DND-41 (cell line): ENCODE results near the gene LGALS3.

Experiments used
- ATAC-seq: fragments of 200-7000 bp; cut with Tn5 transposase; 3 replicates; pipeline ENCODE4 v1.9.1; 2021; ENCODE audit warnings: low read depth; ENCODE audit not compliant: insufficient read depth
- DNase-seq: peaks from one replicate; pipeline ENCODE4 v3.0.0-alpha.2; 2020
- H2AFZ ChIP-seq: 2 replicates; pipeline ENCODE4 v1.6.0; 2012; ENCODE audit warnings: low read depth, low read length
- H3K27ac ChIP-seq: 2 replicates; pipeline ENCODE4 v1.5.1; 2012; ENCODE audit warnings: low read length, inconsistent platforms
- H3K27me3 ChIP-seq: fragments of 200-600 bp; sonication (generic); 2 replicates; pipeline ENCODE4 v1.6.0; 2012; ENCODE audit warnings: low read length, mild to moderate bottlenecking, inconsistent platforms; ENCODE audit not compliant: insufficient read depth, poor library complexity
- H3K36me3 ChIP-seq: 2 replicates; pipeline ENCODE4 v1.5.1; 2012; ENCODE audit warnings: low read length, inconsistent platforms; ENCODE audit not compliant: insufficient read depth
- H3K4me1 ChIP-seq: 2 replicates; pipeline ENCODE4 v1.5.1; 2012; ENCODE audit warnings: mild to moderate bottlenecking, low read length; ENCODE audit not compliant: insufficient read depth
- H3K4me2 ChIP-seq: 2 replicates; pipeline ENCODE4 v1.6.0; 2012; ENCODE audit warnings: mild to moderate bottlenecking, moderate library complexity, low read length, inconsistent platforms; ENCODE audit not compliant: insufficient read depth
- H3K4me3 ChIP-seq, 2 experiments: fragments of 200-600 bp in 1 of 2; shearing (Covaris generic) in 1 of 2; 2 replicates each; pipeline ENCODE4 v1.5.1; 2012 to 2016; ENCODE audit warnings: inconsistent platforms in 2 of 2, low read length in 2 of 2, mild to moderate bottlenecking in 2 of 2, low read depth in 1 of 2, moderate library complexity in 1 of 2
- H3K79me2 ChIP-seq: 2 replicates; pipeline ENCODE4 v1.6.0; 2012; ENCODE audit warnings: low read length, inconsistent platforms; ENCODE audit not compliant: insufficient read depth
- H3K9ac ChIP-seq: 2 replicates; pipeline ENCODE4 v1.6.0; 2012; ENCODE audit warnings: low read depth, mild to moderate bottlenecking, inconsistent platforms, low read length, moderate library complexity
- H3K9me3 ChIP-seq: 2 replicates; pipeline ENCODE4 v1.5.1; 2012; ENCODE audit warnings: low read length, moderate library complexity, mild to moderate bottlenecking, inconsistent platforms; ENCODE audit not compliant: insufficient read depth, severe bottlenecking
- H4K20me1 ChIP-seq: 2 replicates; pipeline ENCODE4 v1.6.0; 2012; ENCODE audit warnings: low read length; ENCODE audit not compliant: insufficient read depth
- EZH2 ChIP-seq: IDR thresholded peaks from 3 replicates; pipeline ENCODE4 v1.6.1; 2012; ENCODE audit warnings: borderline replicate concordance, low read depth, mild to moderate bottlenecking, moderate library complexity, low read length, inconsistent platforms; ENCODE audit not compliant: severe bottlenecking
- TF ChIP-seq, protein P1 (sequence below): IDR thresholded peaks from 2 replicates; pipeline ENCODE4 v1.5.1; 2012; ENCODE audit warnings: borderline replicate concordance, low read length, moderate library complexity, mild to moderate bottlenecking; ENCODE audit not compliant: poor library complexity, severe bottlenecking; ENCODE audit errors: extremely low read depth

The LGALS3 gene

GRCh38 chr14:55120571-55121495 lies 8.2 kb upstream of the LGALS3 start:
- no peak overlapping the region for H3K9ac ChIP-seq
- no peaks in the 10 kb centered on the region for H3K4me1 ChIP-seq
- H3K36me3 ChIP-seq, result no peaks in the 10 kb centered on the region
- H3K79me2 ChIP-seq, result no peaks in the 10 kb centered on the region
- no peak overlapping the region for H3K4me3 ChIP-seq
- DNase-seq (no peak), ATAC-seq (no peak)
- H3K9me3 ChIP-seq, result no peaks in the 10 kb centered on the region
- TF ChIP-seq, protein P1, sequence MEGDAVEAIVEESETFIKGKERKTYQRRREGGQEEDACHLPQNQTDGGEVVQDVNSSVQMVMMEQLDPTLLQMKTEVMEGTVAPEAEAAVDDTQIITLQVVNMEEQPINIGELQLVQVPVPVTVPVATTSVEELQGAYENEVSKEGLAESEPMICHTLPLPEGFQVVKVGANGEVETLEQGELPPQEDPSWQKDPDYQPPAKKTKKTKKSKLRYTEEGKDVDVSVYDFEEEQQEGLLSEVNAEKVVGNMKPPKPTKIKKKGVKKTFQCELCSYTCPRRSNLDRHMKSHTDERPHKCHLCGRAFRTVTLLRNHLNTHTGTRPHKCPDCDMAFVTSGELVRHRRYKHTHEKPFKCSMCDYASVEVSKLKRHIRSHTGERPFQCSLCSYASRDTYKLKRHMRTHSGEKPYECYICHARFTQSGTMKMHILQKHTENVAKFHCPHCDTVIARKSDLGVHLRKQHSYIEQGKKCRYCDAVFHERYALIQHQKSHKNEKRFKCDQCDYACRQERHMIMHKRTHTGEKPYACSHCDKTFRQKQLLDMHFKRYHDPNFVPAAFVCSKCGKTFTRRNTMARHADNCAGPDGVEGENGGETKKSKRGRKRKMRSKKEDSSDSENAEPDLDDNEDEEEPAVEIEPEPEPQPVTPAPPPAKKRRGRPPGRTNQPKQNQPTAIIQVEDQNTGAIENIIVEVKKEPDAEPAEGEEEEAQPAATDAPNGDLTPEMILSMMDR, result no peak
- TF ChIP-seq EZH2, result no peak
- no peaks in the 10 kb centered on the region for H3K27me3 ChIP-seq
- H4K20me1 ChIP-seq, result no peaks in the 10 kb centered on the region
- no peak overlapping the region for H3K4me2 ChIP-seq
- no peak overlapping the region for H2AFZ ChIP-seq
- H3K27ac ChIP-seq, result no peak overlapping the region

DNA sequence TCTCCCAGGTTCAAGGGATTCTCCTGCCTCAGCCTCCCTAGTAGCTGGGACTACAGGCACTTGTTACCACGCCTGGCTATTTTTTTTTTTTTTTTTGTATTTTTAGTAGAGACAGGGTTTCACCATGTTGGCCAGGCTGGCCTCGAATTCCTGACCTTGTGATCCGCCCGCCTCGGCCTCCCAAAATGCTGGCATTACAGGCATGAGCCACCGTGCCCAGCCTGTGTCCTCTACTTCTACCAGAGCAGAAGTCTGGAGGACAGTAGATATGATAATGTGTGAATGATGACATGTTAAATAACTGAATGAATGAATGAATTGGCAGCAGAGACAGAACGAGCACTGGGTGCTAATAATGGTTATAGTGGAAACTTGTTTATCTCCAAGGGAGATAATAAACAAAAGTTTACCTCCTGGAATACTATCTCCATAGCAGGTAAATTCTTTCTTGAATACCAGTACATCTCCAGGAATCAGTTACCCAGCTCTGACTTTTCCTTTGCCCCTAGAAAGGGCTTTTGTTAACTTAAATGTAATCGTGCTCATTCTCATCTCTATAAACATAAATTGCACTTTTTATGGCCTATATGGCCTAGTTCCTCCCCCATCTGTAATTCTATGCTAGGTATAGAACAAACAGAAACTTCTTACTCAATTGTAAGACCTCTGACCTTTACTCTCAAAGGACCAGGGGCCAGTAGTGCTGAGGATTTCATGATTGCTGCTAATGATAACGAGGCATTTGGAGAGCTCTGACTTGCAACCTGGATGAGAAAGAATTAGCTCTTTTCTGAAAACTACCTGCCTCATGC lies 7.2 kb upstream of the LGALS3 start:
- Histone ChIP-seq H3K9me3 (no peaks in the 10 kb centered on the region), H3K27ac (no peak overlapping the region), H3K4me2 (no peak overlapping the region), H3K27me3 (no peaks in the 10 kb centered on the region), H3K36me3 (no peaks in the 10 kb centered on the region), H3K4me1 (no peaks in the 10 kb centered on the region), H4K20me1 (no peaks in the 10 kb centered on the region), H3K79me2 (no peaks in the 10 kb centered on the region), H3K4me3 (no peak overlapping the region), H3K9ac (no peak overlapping the region), H2AFZ (no peak overlapping the region)
- ATAC-seq (no peak), DNase-seq (no peak)
- no peak for TF ChIP-seq EZH2
- TF ChIP-seq, protein P1, result no peak

DNA sequence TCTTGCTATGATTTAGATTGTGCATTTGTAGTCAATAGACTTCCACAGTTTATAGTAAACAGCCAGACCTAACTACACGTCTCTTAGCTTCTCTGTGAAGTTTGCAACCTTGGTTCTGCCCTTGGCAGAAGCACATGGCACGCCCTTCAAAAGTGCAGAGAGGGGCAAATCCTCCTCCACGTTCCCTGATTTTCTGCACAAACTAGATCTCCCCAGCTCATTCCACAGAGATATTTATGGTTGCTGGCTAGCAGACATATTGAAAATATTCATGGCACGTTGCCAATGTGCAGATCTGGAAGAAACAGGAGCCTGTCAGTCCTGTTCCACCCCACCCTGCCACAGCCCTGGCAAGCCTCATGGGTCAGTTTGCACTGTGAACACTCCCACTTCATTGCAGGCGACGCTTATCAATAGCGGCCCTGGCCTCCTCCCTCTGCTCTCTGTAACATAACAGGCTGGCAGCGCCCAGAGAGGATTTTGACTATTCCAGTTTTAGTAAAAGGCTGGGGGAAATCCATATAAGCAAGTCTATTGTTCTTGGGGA lies 6.5 kb upstream of the LGALS3 start:
- TF ChIP-seq EZH2, result no peak
- TF ChIP-seq, protein P1, result no peak
- DNase-seq, result no peak
- Histone ChIP-seq H3K27ac (no peak overlapping the region), H3K4me1 (no peaks in the 10 kb centered on the region), H3K27me3 (no peaks in the 10 kb centered on the region), H2AFZ (no peak overlapping the region), H3K4me3 (no peak overlapping the region), H3K79me2 (no peaks in the 10 kb centered on the region), H4K20me1 (no peaks in the 10 kb centered on the region), H3K9ac (no peak overlapping the region), H3K36me3 (no peaks in the 10 kb centered on the region), H3K9me3 (no peaks in the 10 kb centered on the region), H3K4me2 (no peak overlapping the region)
- no peak for ATAC-seq
